Muscle of arm (tissue), 14 donors: ENCODE results near the gene ODAPH. TPM values are rescaled to one million over a fixed set of nuclear protein-coding genes. Genes with fewer than 3 reads are reported as not detected.
"Not testable (repeated sequence)": the region's sequence is repeated elsewhere in the genome, so short reads cannot be mapped to it uniquely, and the experiment has no call there.

Experiments
- DNase-seq: peaks from one replicate; pipeline ENCODE4 v3.0.0-alpha.2; 2013
- long read RNA-seq, 11 donors: transcript quantifications; one replicate each; lab custom pipeline, GENCODE V29; 2026
- polyA plus RNA-seq, 12 donors: library from polyadenylated mRNA; unstranded; fragments of 120-200 nt; gene quantifications; one replicate each; pipeline ENCODE4 v1.2.1, GENCODE V29; 2013; ENCODE audit not compliant: insufficient read length in 12 of 12

ODAPH gene
- polyA plus RNA-seq, result under 1 TPM in 3 of 12 donors, not detected in 9; 0.21 to 0.51 (median 0.29) TPM
- long read RNA-seq, donor 1, result 0 reads
- long read RNA-seq, donor 2, result 0 reads
- long read RNA-seq, donor 3, result 0 reads
- long read RNA-seq, donor 4, result 0 reads
- long read RNA-seq, donor 5, result 0 reads
- long read RNA-seq, donor 6, result 0 reads
- long read RNA-seq, donor 7, result 0 reads
- long read RNA-seq, donor 8, result 0 reads
- long read RNA-seq, donor 9, result 0 reads
- long read RNA-seq, donor 10, result 0 reads
- long read RNA-seq, donor 11, result 0 reads

GRCh38 chr4:75555294-75556164 is at the start of gene ODAPH:
ODAPH (plus strand) TSS chr4:75556066; CDS start chr4:75556083, 17 bp downstream.
- DNase-seq, result no peak

GRCh38 chr4:75509592-75509991 is 46.3 kb upstream of the ODAPH start:
- not testable (repeated sequence) for DNase-seq

GRCh38 chr4:75511841-75512240 is 44.0 kb upstream of the ODAPH start:
- no peak for DNase-seq

GRCh38 chr4:75512386-75513211 is 43.3 kb upstream of the ODAPH start:
- peak; percentile 7 for DNase-seq

GRCh38 chr4:75513526-75514130 is 42.2 kb upstream of the ODAPH start:
- DNase-seq, result peak; percentile 17

GRCh38 chr4:75514131-75514948 is 41.5 kb upstream of the ODAPH start, which contains the start of the genes RCHY1 and THAP6:
RCHY1 (minus strand) TSS chr4:75514403; CDS start chr4:75514286, 117 bp downstream.
THAP6 (plus strand) TSS chr4:75514473; CDS start chr4:75515453, 980 bp downstream.
- peak; percentile 95 for DNase-seq

- no peak for DNase-seq
Measured at GRCh38 chr4:75514949-75515612, 40.8 kb upstream of the ODAPH start.

GRCh38 chr4:75516144-75516543 is 39.7 kb upstream of the ODAPH start:
- no peak for DNase-seq

- not testable (repeated sequence) for DNase-seq
Measured at GRCh38 chr4:75519452-75519851, 36.4 kb upstream of the ODAPH start.

- DNase-seq, result no peak
Measured at GRCh38 chr4:75525086-75525485, 30.8 kb upstream of the ODAPH start.

GRCh38 chr4:75525910-75526309 is 30.0 kb upstream of the ODAPH start:
- no peak for DNase-seq

GRCh38 chr4:75527482-75527881 is 28.4 kb upstream of the ODAPH start:
- DNase-seq, result no peak

GRCh38 chr4:75530556-75531322 is 25.1 kb upstream of the ODAPH start:
- DNase-seq, result no peak

GRCh38 chr4:75531536-75532143 is 24.2 kb upstream of the ODAPH start:
- not testable (repeated sequence) for DNase-seq

- not testable (repeated sequence) for DNase-seq
Measured at GRCh38 chr4:75533339-75533887, 22.5 kb upstream of the ODAPH start.

GRCh38 chr4:75533926-75534325 is 21.9 kb upstream of the ODAPH start:
- not testable (repeated sequence) for DNase-seq

GRCh38 chr4:75537308-75537707 is 18.6 kb upstream of the ODAPH start:
- DNase-seq, result not testable (repeated sequence)

- no peak for DNase-seq
Measured at GRCh38 chr4:75542824-75543223, 13.0 kb upstream of the ODAPH start.
